NCI-H2081 (cell line): Measurements from ENCODE around the gene S100A5.
"Not testable (repeated sequence)": the region's sequence is repeated elsewhere in the genome, so short reads cannot be mapped to it uniquely, and the experiment has no call there.

ENCODE experiments used
- DNase-seq, 2 experiments: peaks; one replicate each; lab custom pipeline; 2025; lab: John Stamatoyannopoulos, UW

S100A5 gene, protein sequence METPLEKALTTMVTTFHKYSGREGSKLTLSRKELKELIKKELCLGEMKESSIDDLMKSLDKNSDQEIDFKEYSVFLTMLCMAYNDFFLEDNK

DNA sequence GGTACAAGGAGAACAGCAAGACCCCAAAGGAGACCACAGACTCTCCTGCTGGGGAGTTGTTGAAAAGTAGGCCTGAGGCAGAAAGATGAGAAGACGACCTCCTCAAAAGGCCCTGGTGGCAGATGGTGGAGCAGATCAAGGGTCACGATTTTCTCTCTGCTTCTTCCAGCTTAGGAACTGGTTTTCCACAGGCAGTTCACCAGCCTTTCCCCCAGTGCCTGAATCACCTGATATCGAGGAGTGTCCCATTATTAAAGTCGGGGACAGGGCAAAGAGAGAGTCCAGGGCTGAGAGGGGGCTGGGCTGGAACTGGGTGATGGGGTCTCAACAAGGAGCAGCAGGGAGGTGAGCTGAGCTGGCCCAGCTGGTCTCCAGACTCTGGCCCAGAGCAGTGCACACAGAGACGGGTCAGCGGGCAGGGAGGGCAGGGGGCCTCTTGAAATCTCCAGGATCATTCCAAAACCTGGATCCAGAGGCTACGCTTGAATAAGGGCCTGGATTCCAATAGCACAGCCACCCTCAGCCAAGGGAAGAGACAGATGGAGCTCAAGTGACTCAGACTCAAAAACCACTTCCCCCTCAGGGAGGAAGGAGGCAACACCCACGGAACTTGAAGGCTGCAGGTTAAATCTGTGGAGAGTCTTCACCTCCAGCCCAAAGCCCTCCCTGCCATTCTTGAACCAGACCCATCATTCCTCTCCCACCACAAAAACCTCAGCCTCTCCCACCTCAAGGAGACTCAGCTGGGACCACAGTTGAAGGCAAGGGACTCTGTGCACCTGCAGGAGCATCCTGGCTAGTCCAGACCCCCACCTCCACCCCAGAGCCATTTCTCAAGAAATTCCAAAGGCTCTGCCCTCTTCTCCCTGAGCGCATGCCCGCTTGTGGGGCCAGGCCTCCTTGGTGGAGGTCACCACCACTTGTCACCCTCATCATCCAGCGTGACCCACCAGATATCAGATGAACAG lies at the start of gene S100A5:
S100A5 (minus strand) TSS at position 541 of the 968 bp plus-strand sequence. CDS start 743 bp downstream, outside the sequence.
- no peak for DNase-seq

DNA sequence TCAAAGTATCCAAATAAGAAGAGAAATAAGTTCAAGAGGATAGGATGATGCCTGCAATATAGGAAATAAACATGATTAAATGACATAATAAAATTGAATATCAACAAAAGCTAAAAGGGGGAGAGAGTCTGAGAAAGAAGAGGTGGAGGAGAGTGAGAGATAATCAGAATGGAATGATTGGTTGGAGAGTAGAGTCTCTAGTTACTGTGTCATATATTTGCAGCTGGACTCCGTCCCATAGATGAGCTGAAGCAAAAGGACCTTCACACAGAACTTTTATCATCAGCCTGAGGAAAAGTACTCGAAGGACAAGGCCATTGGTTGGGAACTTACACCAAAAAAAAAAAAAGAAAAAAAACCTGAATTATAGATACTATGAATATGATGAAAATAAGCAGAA lies 47.7 kb upstream of the S100A5 start:
- no peak for DNase-seq

DNA sequence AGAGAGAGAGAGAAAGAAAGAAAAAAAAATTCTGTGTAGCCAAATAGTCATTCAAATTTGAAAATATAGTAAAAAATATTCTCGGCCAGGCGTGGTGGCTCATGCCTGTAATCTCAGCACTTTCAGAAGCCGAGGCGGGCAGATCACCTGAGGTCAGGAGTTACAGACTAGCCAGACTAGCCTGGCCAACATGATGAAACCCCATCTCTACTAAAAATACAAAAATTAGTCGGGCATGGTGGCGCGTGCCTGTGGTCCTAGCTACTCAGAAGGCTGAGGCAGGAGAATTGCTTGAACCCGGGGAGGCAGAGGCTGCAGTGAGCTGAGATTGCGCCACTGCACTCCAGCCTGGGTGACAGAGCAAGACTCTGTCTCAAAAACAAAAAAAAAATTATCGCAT lies 47.3 kb upstream of the S100A5 start:
- not testable (repeated sequence) for DNase-seq

DNA sequence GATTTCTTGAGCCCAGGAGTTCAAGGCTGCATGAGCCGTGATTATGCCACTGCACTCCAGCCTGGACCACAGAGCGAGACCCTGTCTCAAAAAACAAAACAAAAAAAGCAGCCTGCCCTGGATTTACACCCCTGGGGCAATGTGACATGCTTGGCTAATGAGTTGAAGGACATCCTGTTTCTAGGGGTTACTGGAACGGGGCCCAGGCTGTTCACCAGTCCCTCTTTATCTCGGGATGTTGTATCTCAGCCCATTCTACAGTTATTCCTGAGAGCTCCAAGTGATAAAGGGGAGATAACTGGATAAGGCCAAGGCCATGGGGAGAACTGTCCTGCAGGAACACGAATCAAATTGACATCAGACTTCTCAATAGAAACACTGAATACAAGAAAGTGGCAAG lies 46.6 kb upstream of the S100A5 start:
- no peak for DNase-seq

DNA sequence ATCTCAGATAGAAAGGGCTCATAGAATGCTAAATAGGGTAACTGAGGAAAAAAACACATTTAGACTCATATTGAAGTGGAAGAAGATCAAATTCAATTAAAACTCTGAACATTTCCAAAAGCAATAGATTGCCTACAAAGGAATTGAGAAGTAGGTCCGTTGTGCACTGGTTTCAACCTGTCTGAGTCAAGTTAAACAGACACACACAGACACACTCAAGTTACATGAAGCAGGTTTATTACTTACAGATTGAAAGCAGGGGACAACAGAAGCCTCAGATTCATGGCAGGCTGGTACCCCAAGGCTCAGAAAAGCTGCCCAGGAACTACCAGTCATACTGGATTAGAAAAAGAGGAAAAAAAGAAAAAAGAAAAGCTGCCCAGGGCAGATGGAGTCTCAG lies 45.6 kb upstream of the S100A5 start:
- no peak for DNase-seq

DNA sequence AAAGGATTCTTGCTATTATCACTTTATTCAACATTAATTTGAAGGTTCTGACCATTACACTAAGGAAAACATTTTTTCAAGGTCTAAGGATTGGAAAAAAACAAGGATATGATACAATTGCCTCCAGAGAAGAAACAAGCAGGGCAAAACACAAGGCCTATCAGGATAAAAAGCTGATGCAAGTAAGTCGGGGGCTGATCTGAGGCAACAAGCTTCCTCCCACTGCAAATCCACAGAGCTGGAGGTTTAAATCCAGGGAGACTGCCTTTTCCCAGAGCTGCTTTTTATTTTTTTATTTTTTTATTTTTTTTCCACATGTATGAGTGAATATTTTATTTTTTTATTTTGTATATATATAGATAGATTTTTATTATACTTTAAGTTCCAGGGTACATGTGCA lies 44.3 kb upstream of the S100A5 start:
- no peak for DNase-seq

DNA sequence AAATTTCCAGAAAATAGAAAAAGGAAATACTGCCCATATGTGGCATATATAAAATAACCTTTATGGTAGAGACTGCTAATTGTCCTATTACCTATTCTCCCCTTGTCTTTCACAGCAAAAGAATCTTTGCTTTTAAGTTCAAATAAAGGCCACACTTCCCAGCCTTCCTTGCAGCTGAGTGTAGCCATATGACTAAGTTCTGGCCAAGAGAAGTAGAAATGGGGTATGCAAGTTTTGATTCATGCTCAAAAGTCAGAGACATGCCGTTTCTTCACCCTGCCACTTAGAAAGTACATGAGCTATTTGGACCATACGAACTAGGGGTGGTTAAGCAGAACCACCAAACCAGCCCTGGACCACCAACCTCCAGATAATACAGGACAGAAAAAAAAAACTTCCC lies 43.2 kb upstream of the S100A5 start:
- no peak for DNase-seq

DNA sequence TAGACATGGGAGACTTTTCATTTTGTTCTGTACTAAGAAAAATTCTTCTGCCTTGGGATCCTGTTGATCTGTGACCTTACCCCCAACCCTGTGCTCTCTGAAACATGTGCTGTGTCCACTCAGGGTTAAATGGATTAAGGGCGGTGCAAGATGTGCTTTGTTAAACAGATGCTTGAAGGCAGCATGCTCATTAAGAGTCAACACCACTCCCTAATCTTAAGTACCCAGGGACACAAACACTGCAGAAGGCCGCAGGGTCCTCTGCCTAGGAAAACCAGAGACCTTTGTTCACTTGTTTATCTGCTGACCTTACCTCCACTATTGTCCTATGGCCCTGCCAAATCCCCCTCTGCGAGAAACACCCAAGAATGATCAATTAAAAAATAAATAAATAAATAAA lies 42.8 kb upstream of the S100A5 start:
- not testable (repeated sequence) for DNase-seq

DNA sequence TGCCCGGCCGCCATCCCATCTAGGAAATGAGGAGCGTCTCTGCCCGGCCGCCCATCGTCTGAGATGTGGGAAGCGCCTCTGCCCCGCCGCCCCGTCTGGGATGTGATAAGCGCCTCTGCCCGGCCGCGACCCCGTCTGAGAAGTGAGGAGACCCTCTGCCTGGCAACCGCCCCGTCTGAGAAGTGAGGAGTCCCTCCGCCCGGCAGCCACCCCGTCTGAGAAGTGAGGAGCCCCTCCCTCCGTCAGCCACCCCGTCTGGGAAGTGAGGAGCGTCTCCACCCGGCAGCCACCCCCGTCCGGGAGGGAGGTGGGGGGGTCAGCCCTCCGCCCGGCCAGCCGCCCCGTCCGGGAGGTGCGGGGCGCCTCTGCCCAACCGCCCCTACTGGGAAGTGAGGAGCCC lies 42.1 kb upstream of the S100A5 start:
- DNase-seq: not testable (repeated sequence)

DNA sequence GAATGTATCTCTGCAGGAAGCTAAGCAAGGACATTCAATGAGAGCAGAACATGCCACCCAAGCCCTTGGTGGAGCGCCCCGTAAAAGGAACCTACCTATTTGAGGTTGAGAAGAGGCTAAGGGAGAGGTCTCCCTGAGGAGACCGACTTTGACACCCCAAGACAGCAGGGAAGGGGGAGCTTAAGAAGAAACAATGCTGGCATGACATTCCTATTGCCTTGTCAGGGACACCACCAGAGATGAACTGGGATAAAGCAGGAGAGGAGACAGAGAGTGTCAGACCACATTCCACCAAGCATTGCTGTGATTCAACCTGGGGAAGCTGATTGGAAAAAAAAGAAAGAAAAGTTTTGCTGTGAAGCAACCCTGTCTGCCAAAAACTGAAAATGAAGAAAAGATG lies 38.2 kb upstream of the S100A5 start:
- DNase-seq: no peak

DNA sequence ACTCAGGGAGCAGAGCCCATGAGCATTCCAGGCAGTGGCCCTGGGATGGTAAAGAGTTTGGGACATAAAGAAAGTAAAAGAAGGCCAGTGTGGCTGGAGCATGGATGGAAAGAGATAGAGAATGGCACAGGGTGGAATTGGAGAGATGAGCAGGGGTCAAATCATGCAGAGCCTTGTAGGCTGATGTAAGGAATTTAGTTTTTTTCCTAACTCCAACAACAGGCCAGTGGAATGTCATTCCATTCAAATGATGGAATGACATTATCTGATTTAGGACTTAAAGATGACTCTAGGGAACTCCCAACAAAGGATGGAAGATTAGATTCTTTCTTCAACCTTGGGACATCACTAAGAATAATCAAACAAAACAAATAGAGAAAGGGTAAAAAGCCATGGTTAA lies 37.8 kb upstream of the S100A5 start:
- no peak for DNase-seq

DNA sequence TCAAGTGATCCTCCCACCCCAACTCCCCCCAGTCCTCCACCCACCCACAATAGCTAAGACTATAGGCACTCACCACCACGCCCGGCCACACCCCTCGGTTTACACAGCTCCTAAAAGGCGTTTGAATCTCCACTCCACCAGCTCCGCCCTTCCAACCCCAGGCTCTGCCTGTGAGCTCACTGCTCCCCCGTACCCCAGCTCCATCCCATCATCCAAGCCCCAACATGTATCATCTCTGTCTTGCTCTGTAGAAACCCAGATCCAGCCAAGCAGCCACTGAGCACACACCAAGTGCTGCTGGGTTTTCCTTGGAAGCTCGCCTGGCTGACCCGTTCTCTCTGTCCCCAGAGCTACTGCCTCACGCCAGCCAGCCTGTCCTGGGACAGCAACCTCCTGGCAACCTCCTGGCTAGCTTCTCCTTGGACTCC lies 36.9 kb upstream of the S100A5 start:
- DNase-seq: no peak

DNA sequence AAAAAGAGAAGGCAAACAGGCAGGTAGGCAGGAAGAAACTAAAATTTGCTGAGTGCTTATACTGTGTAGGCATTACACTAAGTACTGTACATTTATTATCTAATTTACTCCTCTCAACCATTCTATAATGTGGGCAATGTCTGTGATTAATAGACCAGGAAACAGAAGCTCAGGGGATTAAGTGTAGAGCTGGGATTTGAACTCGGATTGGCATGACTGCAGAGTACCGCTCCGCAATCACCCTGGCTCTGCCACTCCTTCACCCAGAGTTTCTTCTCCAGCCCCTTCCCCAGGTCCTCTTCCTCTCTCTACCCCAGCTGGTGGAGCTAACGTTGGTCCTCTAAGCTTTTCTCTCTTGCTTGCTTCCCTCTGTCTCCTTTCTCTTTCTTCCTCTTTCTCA lies 36.4 kb upstream of the S100A5 start:
- no peak for DNase-seq

DNA sequence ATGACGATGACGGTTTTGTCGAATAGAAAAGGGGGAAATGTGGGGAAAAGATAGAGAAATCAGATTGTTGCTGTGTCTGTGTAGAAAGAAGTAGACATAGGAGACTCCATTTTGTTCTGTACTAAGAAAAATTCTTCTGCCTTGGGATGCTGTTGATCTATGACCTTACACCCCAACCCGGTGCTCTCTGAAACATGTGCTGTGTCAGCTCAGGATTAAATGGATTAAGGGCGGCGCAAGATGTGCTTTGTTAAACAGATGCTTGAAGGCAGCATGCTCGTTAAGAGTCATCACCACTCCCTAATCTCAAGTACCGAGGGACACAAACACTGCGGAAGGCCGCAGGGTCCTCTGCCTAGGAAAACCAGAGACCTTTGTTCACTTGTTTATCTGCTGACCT lies 34.8 kb upstream of the S100A5 start:
- DNase-seq: not testable (repeated sequence)

DNA sequence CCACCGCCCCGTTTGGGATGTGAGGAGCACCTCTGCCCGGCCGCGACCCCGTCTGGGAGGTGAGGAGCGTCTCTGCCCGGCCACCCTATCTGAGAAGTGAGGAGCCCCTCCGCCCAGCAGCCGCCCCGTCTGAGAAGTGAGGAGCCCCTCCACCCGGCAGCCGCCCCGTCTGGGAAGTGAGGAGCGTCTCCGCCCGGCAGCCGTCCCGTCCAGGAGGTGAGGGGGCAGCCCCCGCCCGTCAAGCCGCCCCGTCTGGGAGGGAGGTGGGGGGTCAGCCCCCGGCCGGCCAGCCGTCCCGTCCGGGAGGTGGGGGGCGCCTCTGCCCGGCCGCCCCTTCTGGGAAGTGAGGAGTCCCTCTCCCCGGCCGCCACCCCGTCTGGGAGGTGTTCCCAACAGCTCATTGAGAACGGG lies 34.4 kb upstream of the S100A5 start:
- not testable (repeated sequence) for DNase-seq

DNA sequence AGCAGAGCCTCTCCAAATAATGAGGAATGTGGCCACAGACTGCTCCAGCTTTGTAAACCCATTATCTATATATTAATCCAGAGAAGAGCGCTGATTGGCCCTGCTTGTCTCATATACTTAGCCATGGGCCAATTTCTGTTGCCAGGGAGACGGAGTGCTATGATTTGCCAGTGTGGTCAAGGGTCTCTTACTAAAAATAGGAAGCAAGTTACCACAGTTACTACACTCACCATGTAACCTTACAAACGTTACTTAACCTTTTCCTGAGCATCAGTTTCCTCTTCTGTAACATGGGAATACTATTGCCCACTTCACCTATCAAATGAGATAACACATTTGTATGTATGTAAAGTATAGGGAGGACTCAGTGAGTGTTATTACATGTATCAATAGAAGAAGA lies 32.6 kb upstream of the S100A5 start:
- no peak for DNase-seq

DNA sequence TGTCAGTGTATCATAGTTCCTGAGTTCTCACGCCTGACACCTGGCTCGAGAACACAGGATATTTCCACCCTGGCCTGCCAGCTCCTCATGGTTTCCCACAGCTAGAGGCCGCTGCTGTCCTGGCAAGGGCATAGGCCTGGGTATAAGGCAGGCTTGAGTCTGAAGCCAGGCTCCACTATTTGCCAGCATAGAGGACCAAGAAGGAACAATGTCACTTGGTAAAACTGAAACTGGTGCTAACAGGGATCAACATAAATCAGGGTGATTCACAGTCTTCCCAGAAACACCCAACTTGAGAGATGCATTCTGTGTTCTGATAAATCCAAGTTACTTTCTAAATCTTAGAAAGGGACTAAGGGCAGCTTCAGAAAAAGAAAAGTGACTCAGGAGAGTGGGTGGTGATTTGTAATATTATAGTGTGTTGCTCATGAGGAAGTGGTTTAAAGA lies 31.9 kb upstream of the S100A5 start:
- DNase-seq: peak; percentile 61 to 74

DNA sequence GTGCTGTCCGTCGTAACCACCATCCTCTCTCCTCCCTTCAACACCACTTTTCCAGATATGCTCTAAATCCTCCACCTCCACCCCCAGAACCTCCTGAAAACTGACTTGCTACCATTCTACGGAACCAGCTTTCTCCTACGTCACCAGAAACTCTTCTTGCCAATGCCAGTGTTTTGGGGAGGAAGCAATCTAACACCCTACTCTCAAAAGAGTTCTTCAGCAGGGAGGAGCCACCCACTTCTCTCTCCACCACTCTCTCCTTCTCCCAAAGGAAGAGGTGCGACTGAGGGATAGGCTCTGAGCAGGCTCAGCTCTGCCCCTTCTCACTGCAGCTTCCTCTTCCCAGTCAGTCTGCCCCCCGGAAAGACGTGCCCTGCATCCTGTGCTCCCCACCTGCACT lies 31.0 kb upstream of the S100A5 start:
- no peak for DNase-seq

DNA sequence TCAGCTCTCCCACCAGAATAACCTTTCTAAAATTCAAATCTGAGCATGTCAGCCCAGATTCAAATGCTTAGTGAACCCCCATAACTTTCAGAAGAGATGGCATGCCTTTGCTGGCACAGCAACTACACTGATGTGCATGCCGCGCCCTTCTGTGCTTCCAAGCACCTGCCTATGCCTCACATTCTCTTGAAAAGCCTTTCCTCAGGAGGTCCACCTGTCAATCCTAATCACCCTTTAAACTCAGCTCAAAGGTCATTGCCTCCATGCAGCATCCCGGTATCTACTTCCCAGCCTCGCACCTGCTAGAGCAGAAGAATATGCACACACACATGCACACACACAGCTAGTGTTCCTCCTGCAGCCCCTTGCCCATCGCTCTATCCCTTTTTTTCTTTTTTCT lies 30.1 kb upstream of the S100A5 start:
- DNase-seq: no peak

DNA sequence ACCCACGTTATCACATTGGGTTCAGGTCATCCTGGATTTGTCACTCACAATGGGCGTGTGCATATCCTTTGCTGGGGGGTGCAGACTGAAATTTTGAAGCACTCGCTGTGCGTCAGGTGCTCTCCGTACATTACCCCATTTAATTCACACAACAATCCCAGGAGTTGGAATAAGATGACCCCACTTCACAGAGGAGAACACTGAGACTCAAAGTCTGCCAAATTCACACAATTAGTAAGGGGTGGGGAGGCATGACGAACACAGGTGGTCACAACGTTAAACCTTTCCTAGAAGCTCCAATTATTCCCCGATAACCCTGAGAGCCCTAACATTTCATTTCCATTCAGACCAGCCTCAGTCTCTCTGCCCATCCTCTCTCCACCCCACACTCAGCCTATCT lies 28.7 kb upstream of the S100A5 start:
- no peak for DNase-seq

DNA sequence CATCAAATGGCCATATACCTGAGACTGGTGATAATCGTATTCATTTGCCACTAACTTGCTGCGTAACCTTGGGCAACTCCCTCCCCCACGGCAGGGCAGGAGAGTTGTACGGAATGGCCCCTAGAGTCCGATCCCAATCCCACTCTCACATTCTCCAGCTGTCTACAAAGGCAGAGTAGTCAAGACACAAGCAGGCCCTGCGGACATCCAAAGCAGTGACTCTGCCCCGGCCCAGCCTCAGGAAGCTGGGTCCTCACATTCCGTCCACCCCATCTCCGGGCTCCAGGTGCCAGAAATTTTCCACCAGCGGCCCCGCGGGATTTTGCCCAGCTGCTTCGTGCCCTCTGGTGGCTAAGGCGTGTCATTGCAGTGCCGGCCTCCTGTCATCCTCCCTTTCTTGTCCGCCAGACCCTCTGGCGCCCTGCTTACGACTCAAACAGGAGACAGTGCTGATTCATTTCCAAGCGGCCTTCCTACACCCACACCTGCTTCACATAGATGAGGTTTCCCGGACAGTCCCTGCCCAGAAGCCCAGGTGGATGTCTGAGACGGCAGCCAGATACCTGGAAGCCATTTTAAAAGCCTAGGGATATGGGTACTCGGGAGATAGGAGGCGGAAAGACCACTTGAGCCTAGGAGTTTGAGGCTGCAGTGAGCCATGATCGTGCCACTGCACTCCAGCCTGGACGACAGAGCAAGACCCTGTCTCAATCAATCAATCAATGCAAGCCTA lies 27.8 kb upstream of the S100A5 start:
- DNase-seq: peak; percentile 91

DNA sequence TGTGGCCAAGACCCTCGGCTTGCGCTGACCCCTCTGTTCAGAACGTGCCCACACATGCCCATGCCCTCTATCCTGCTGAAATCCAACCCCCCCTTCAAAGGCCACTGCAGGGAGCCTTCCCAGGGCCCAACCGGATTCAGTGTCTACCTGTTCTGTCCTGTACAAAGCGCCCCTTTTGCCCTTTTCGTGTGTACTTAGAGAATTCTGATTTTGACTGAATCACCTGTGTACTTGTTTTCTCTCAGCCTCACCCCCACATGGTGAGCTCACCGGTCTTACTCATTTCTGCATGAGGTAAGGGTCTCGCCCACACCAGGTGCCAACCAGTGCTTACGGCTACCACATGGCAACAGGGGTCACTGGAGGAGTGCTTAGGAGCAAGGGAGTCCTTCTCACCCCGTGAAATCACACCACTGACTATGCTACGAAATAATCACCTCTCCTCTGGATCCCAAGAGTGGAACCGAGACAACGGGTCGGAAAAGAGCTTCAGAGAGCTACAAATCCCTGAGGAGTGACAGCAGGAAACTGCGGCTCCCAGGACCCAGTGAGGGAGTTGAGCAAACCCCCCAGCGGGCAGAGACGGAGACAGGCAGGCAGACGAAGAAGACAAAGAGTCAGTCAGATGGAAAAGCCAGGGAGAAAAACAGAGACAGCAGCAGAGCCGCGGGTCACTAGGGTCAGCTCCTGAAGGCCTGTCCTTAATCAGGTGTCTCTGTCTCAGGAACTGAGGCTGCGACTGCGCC lies 27.1 kb upstream of the S100A5 start:
- DNase-seq: no peak
